Measurements from ENCODE around the gene CTNND1. TPM values are rescaled to one million over a fixed set of nuclear protein-coding genes. Genes with fewer than 3 reads are reported as not detected.

Gene CTNND1
- total and polyA plus RNA-seq, 2 of the 4 experiments (the other 2 are of a cell fraction): 88.5 to 229 TPM

- Histone ChIP-seq H3K79me1 (ENCODE audit: low read depth in 1 of 2, low read length in 2 of 2) (peaks cover 15 to 31% of the 10 kb centered on the region in 2 experiments), H3K4me2 (ENCODE audit: low read depth, low read length) (no peak overlapping the region), H2BK15ac (ENCODE audit: low read depth, low read length) (no peak overlapping the region), H4K20me1 (ENCODE audit: insufficient read depth, low read length) (peaks cover 3% of the 10 kb centered on the region; the same call in 1 of the 2 replicates), H2AK5ac (ENCODE audit: low read depth, low read length) (no peak overlapping the region), H2BK20ac (ENCODE audit: low read depth, low read length) (no peak overlapping the region), H3K4me3 (ENCODE audit: insufficient read depth, low read depth, low read length) (no peak overlapping the region), H4K8ac (ENCODE audit: low read depth in 2 of 2, low read length in 2 of 2) (no peak overlapping the region), H3K36me3 (ENCODE audit: control insufficient read depth, insufficient read depth, low read length) (no peaks in the 10 kb centered on the region), H3K56ac (ENCODE audit: extremely low read depth, insufficient read depth, low read length) (no peak overlapping the region), H4K91ac (ENCODE audit: insufficient read depth, low read depth, low read length) (no peak overlapping the region), H3K23ac (ENCODE audit: low read depth, low read length) (no peak overlapping the region), H4K5ac (ENCODE audit: low read depth, low read length) (no peak overlapping the region), H3K9me1 (ENCODE audit: insufficient read depth, low read length) (no peaks in the 10 kb centered on the region), H2BK120ac (ENCODE audit: low read depth, low read length) (no peak overlapping the region), H3K4ac (ENCODE audit: low read depth, low read length) (no peak overlapping the region), H2AFZ (replicated peaks; ENCODE audit: low read length, poor library complexity) (no peak overlapping the region), H3K9ac (ENCODE audit: low read depth, low read length) (no peak overlapping the region), H3K27ac (ENCODE audit: insufficient read depth, low read length) (no peak overlapping the region), H3K4me1 (ENCODE audit: control insufficient read depth, insufficient read depth, low read length) (no peaks in the 10 kb centered on the region), H2BK5ac (ENCODE audit: low read depth, low read length, poor library complexity, severe bottlenecking) (no peak overlapping the region), H3K9me3 (ENCODE audit: control insufficient read depth, insufficient read depth, low read length) (no peaks in the 10 kb centered on the region), H3K18ac (ENCODE audit: low read depth, low read length) (no peak overlapping the region), H2AK9ac (replicated peaks; ENCODE audit: low read depth, low read length, poor library complexity) (no peak overlapping the region), H3K14ac (replicated peaks; ENCODE audit: low read depth, low read length) (no peak overlapping the region), H3K27me3 (ENCODE audit: control insufficient read depth, insufficient read depth, low read length) (no peaks in the 10 kb centered on the region)
- ATAC-seq (ENCODE audit: low read depth) (no peak), DNase-seq (no peak)
- dilution Hi-C loops (cut with HindIII; ENCODE audit: low sequenced_read_pairs, unreplicated experiment) (no loop called here), intact Hi-C loops (cut with micrococcal nuclease) (no loop called here), in situ Hi-C loops (cut with MboI; ENCODE audit: low sequenced_read_pairs) (no loop called here)
- CTCF ChIA-PET: interaction anchor here (0.6 kb wide), 1 partner anchor 18 kb away, joined by 3 read pairs; no protein-coding TSS in a partner anchor
- WGBS, 2 experiments (ENCODE audit: extremely low coverage in 2 of 2, insufficient read length in 1 of 2): 100% methylated on average over 1 of the region's 2 CpGs; no CpG with 5 or more reads in 1 of the 2 experiments
- TF ChIP-seq CTCF (conservative IDR thresholded peaks at IDR 0.05; ENCODE audit: low read depth, low read length): no peak
- TF ChIP-seq RAD21 (IDR thresholded peaks at IDR 0.05; ENCODE audit: low read length): no peak
- no peak for TF ChIP-seq NFE2L2 (IDR thresholded peaks at IDR 0.05; ENCODE audit: low read depth, low read length)
- no peak for TF ChIP-seq ELK1 (IDR thresholded peaks at IDR 0.05; ENCODE audit: borderline replicate concordance, low read depth, low read length)
- TF ChIP-seq CHD1 (IDR thresholded peaks at IDR 0.05; ENCODE audit: low read depth, low read length): no peak
- no peak for TF ChIP-seq MAZ (IDR thresholded peaks at IDR 0.05; ENCODE audit: borderline replicate concordance, low read depth, low read length)
- TF ChIP-seq SMC3 (IDR thresholded peaks at IDR 0.05; ENCODE audit: low read depth, low read length): no peak
- TF ChIP-seq FOS (IDR thresholded peaks at IDR 0.05; ENCODE audit: low read depth, low read length): no peak
- no peak for TF ChIP-seq CEBPB (IDR thresholded peaks at IDR 0.05; ENCODE audit: low read depth, low read length)
- no peak for TF ChIP-seq POLR2A (IDR thresholded peaks at IDR 0.05; ENCODE audit: low read depth, low read length)
- TF ChIP-seq USF2 (IDR thresholded peaks at IDR 0.05; ENCODE audit: low read depth, low read length): no peak
- no peak for TF ChIP-seq RFX5 (IDR thresholded peaks at IDR 0.05; ENCODE audit: low read depth, low read length)
- no peak for TF ChIP-seq RCOR1 (IDR thresholded peaks at IDR 0.05; ENCODE audit: insufficient replicate concordance, low read length)
- POLR2A ChIA-PET (ENCODE audit: unreplicated experiment): no interaction called here
- no TSS peak for BruUV-seq (replicated peaks)
Observed at GRCh38 chr11:57727185-57727584, 34.4 kb upstream of the CTNND1 start.

Data from IMR-90 (cell line).